Occipital lobe (tissue), 2 donors: ENCODE data around the gene SBNO1. TPM values are rescaled to one million over a fixed set of nuclear protein-coding genes. Genes with fewer than 3 reads are reported as not detected.
"Not testable (repeated sequence)": the region's sequence is repeated elsewhere in the genome, so short reads cannot be mapped to it uniquely, and the experiment has no call there.

Source experiments
- DNase-seq: peaks from one replicate; lab custom pipeline; 2025; lab: John Stamatoyannopoulos, UW
- total RNA-seq: library from RNA; depleted of rRNA; stranded (reverse); fragments of >200 nt; gene quantifications from one replicate; pipeline ENCODE4 v1.2.3, GENCODE V29; 2014

Gene SBNO1
- total RNA-seq, 1 donor from 2014 or later = 48.4 TPM

GRCh38 chr12:123388951-123389559, 24.4 kb upstream of the SBNO1 start:
- no peak for DNase-seq

- peak; percentile 76 for DNase-seq
These were observed 23.7 kb upstream of the SBNO1 start for GRCh38 chr12:123388177-123388950.

DNA sequence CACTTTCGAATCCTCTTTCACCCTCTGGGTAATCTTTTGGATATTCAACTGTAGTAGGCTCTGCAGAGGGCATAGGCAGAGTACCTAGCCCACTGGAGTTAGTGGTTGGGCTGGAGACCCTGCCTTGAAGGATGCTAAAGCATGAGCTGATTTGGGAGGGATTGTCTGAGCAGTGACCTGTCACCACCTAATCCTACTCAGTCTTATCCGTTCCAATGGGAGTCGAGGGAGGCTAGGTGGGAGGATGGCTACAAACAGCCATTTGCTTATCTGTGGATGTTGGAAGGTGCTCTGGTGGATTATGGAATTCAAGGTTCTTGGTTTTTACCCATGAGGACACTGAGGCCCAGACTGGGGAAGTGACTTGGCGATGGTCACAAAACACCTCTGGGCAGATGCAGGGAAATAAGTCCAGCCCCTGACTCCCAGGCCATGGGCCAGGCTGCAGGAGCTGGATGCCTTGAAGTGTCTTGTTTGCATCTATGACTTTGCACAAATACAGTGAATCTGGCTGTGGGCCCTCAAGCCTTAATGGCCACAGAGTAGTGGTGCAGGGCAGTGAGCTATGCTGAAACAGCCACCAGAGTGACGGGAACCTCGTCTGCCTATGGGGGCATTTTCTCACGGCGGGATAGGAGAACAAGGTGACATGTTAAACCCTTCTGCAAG, 23.0 kb upstream of the SBNO1 start:
- DNase-seq = no peak

GRCh38 chr12:123385536-123385935, 20.9 kb upstream of the SBNO1 start:
- DNase-seq = not testable (repeated sequence)

- no peak for DNase-seq
These were observed 20.3 kb upstream of the SBNO1 start for GRCh38 chr12:123384994-123385376.

GRCh38 chr12:123384318-123384993, 19.8 kb upstream of the SBNO1 start:
- DNase-seq = no peak

- DNase-seq = no peak
These were observed 18.0 kb upstream of the SBNO1 start for GRCh38 chr12:123382684-123383083.

GRCh38 chr12:123379391-123379790, 14.7 kb upstream of the SBNO1 start:
- DNase-seq = no peak

DNA sequence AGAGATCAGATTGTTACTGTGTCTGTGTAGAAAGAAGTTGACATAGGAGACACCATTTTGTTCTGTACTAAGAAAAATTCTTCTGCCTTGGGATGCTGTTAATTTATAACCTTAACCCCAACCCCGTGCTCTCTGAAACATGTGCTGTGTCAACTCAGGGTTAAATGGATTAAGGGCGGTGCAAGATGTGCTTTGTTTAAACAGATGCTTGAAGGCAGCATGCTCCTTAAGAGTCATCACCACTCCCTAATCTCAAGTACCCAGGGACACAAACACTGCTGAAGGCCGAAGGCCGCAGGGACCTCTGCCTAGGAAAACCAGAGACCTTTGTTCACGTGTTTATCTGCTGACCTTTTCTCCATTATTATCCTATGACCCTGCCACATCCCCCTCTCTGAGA, 7.8 kb upstream of the SBNO1 start:
- DNase-seq = not testable (repeated sequence)

GRCh38 chr12:123371667-123372368, 7.2 kb upstream of the SBNO1 start:
- not testable (repeated sequence) for DNase-seq

GRCh38 chr12:123369229-123369628, 4.6 kb upstream of the SBNO1 start:
- no peak for DNase-seq

- DNase-seq = not testable (repeated sequence)
These were observed 3.8 kb upstream of the SBNO1 start for GRCh38 chr12:123368431-123368830.

DNA sequence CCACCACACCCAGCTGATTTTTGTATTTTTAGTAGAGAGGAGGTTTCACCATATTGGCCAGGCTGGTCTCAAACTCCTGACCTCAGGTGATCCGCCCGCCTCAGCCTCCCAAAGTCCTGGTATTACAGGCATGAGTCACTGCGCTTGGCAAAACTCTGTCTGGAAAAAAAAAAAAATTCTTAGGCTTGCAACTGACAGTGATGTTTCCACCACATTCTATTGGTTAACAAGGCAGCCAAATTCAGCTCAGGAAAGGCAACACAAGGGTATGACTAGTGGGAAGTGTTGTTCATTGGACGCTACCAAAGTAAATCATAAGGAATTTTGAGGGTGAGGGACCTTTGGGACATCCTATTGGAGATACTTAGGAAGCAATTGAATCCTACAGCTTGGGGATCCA, 2.9 kb upstream of the SBNO1 start:
- no peak for DNase-seq

- DNase-seq = peak; percentile 94
These were observed 624 bp upstream of the SBNO1 start for GRCh38 chr12:123365025-123365917.

- DNase-seq = no peak
These were observed 711 bp downstream of the SBNO1 start for GRCh38 chr12:123363740-123364531.

GRCh38 chr12:123363390-123363739, 1.3 kb downstream of the SBNO1 start:
- DNase-seq = no peak

- DNase-seq = no peak
These were observed 6.6 kb downstream of the SBNO1 start for GRCh38 chr12:123358035-123358434.

DNA sequence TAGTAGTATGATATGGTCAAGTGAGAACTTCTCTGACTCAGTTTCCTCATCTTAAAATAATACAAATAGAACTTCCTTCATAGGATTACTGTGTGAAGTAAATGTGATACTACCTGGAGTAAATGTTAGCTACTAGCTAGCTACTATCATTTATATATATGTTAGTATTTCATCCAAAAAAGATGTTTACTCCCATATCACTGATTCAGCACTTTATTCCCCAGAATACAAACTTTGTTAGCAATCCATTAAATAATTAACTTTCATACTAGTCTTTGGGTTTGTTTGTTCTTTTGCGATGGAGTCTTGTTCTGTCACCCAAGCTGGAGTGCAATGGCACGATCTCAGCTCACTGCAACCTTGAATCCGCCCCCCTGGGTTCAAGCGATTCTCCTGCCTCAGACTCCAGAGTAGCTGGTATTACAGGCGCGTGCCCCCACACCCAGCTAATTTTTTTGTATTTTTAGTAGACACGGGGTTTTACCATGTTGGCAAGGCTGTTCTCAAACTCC, 8.4 kb downstream of the SBNO1 start:
- DNase-seq = no peak

- no peak for DNase-seq
These were observed 10.0 kb downstream of the SBNO1 start for GRCh38 chr12:123354600-123354999.
